ENCODE measurements around the gene RNF220.

The RNF220 gene

DNA sequence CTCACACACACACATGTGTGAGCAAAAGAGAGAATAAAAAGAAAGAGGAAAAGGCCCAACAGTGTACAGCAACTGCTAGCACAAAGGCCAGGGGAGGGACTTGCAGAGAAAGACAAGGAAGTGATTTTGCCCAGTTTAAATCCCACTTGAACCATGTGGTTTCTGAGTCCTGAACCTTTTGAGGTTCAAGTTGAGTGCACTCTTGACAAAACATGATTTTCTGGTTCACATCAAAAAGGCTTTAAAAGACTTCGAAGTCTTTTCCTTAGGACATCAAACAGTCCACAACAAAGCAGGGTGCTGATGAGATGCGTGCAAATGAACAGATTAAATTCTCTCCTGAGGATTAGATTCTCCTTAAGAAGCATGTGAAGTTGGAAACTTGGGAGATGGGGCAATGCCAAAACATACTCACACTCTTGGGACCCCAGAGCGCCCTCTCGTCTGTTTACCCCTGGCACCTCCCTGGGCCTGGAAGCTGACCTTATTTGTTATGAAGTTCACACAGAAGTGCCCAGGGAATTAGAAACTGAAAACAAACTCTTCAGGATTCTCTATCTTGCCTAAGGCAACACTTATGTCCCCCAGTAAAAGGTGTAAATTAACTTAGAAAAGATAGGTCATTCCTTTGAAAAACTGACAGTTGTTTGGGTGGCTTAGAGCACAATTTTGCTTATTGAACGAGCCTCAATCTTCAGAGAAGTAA is 31.5 kb downstream of the RNF220 start:
- DNase-seq: no peak

DNA sequence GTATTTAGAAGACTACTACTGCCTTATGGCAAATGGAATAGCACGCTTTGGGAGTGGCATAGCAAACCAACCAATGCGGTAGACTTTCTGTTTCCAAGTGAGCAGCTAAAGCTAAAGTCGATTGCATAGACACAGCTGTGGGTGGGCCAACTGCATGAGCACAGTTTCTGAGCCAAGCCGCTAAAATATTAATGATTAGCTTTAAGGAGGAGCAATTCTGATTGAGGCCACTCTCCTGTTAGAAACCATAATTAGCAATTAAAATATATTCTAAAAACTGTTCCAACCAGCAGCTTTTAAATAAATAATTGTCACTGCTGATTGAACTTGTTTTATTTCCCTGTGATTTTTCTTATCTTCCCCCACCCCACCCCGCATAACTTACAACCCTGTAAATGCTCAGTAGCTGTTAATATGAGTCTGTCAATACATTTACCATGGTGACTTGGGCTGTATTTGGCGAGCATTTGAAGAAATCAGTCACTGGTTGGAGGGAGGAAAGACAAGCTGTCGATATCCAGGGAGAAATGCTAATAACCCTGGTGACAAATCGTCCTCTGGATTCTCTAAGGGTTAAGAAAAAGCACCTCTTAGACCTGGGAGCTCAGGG is 32.2 kb downstream of the RNF220 start:
- DNase-seq: no peak

DNA sequence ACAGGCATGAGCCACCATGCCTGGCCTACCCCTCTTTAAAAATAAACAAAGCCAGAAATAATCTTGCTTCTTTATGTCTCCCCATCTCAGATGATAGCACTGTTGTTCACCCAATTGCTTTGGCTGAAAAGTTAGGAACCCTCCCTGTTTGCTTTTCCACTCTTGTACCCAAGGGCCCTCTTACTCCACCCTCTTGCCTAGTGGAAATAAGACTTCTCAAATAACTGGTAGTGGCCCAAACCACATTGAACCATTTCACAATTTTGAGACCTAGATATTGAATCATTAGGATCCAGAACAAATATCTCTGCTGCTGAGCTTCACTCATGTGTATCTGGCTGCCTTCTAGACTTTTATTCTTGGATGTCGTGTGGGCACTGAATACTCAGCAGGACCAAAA is 37.7 kb downstream of the RNF220 start:
- no peak for DNase-seq

DNA sequence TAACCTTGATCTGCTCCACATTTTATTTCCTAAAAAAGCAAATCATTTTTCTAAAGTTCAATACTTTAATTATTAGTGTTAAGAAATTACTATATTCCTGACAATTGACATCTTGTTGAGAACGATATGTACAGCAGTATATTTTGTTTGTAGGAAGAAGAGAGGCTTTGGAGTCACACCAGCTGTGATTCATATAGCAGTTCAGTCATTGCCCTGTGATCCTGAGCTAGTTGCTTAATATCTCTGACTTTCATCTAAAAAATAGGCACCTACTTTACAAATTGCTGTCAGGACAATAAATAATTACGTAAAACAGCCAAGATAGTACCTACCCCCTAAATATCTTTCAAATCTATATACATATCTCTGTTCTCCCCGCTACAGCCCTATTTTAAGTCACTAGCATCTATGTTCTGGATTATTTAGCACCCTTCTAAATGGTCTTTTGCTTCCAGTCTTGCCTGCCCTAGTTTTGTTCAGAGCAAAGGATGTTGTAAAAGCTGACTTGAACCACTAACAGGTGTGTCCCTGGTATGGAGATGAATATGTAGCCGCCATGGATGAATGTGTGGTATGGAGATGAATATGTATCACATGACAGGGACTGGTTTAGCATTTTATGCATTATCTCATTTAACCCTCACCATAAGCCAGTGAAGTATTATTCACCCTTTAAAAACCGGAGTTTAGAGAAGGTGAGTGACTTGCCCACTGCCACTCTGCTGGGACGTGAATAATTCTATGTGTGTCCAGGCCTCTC is 42.2 kb downstream of the RNF220 start:
- DNase-seq: no peak

DNA sequence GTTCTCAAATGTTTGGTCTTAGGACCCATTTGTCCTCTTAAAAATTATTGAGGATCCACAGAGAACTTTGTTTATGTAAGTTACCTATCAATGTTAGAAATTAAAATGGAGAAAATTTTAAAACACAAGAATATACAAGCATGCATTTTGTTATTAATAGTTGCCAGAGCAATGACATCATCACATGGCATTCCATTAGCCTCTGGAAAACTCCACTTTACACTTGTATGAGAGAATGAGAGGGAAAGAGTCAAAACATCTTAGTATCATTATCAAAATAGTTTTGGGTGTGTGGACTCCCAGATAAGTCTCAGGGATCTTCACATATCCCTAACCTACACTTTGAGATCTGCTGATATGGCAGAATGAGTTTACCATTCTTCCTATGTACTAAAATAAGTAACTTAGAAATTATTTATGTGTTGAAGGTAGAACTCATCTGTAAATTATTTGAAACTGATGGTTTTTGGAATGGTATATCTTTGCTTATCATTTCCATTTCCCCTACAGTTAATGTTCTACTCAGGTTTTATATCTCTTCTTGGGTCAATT is 48.8 kb downstream of the RNF220 start:
- DNase-seq: no peak

DNA sequence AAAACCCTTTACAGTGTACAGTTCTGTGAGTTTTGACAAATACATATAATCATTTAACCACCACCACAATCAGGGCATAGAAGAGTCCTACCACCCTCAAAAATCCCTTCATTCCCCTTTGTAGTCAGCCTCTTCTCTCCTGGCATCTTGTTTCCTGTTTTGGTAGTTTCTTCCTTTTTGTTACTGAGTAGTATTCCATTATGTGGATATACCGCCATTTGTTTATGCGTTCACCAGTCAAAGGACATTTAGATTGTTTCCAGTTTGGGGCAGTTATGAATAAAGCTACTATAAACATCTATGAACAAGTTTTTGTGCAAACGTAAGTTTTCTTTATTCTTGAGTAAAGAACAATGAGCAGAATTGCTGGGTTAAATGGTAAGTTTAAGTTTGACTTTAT is 49.6 kb downstream of the RNF220 start:
- DNase-seq: no peak

DNA sequence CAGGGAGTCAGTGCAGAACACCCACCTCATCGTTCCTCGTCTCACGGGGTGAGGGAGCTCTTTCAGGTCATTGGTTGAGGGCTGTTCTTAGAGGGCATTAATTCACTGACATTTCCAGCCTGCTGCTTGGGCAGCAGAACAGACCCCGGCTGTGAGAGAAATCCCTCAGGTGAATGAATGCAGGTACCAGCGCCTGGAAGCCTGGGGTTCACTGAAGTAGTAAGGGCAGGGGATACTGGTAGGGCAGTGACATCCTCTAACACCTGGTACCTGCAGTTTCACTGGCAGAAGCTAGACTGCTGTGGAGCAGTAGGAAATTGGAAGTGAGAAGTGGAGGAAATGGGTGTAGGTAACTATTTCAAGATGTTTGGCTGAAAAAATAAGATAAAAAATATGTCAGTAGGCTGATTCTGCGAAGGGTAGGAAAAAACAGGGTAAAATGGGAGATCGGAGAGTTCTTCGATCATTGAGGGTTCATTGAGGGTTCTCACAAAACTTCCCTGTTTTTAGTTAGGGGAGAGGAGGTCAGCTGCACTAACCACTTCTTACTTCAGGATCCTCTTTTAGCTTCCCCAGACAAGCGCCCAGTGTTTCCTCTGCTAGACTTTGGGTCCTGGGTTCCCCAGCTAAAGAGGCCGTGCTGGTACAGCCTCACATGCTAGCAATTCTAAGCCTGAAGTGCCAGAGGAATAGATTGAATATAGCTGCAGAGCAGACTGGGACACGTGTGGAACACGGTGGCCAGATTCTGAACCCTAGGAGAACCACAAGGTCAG is 55.2 kb downstream of the RNF220 start:
- peak; percentile 2 for DNase-seq

DNA sequence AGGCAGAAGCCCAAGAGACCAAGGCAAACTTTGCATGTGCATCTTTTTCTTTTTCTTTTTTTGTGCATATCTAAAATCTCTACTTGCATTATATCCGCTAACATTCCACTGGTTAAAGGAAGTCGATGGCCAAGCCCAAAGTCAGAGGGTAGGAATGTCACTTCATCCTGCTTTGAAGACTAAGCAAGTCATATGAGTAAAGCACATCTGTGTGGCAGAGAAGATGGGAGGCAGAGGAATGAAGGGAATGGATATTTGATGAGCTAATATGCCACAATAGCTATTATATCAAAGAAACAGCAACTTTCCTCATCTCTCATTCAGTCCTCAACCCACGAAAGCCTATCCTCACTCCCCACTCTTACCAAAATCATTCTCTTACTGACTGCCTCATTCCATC is 59.3 kb downstream of the RNF220 start:
- no peak for DNase-seq

DNA sequence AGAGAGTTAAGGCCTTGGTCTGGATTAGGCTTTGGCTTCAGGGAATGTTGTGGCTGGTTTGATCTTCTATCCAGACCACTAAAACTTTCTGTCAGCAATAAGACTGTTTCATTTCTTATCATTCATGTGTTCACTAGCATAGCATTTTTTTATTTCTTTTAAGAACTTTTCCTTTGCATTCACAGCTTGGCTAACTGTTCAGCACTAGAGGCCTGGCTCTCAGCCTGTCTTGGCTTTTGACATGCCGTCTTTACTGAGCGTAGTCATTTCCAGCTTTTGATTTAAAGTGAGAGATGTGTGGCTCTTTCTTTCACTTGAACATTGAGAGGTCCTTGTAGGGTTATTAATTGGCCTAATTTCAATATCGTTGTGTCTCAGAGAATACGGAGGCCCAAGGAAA is 62.5 kb downstream of the RNF220 start:
- DNase-seq: no peak

DNA sequence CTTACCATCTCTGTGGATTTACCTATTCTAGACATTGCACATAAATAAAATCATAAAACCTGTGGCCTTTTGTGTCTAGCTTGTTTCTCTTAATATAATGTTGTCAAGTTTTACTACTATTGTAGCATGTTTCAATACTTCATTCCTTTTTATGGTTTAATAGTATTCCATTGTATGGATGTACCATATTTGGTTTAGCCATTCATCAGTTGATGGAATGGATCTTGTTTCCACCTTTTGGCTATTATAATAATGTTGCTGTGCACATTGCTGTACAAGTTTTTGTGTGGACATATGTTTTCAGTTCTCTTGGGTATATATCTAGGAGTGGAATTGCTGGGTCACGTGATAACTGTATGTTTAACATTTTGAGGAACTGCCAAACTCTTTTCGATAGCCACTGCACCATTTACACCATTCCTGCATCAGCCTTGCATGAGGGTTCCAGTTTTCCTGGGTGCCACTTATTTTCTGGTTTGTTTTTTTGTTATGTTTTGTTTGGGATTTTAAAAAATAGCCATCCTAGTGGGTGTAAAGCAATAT is 66.9 kb downstream of the RNF220 start:
- DNase-seq: no peak

DNA sequence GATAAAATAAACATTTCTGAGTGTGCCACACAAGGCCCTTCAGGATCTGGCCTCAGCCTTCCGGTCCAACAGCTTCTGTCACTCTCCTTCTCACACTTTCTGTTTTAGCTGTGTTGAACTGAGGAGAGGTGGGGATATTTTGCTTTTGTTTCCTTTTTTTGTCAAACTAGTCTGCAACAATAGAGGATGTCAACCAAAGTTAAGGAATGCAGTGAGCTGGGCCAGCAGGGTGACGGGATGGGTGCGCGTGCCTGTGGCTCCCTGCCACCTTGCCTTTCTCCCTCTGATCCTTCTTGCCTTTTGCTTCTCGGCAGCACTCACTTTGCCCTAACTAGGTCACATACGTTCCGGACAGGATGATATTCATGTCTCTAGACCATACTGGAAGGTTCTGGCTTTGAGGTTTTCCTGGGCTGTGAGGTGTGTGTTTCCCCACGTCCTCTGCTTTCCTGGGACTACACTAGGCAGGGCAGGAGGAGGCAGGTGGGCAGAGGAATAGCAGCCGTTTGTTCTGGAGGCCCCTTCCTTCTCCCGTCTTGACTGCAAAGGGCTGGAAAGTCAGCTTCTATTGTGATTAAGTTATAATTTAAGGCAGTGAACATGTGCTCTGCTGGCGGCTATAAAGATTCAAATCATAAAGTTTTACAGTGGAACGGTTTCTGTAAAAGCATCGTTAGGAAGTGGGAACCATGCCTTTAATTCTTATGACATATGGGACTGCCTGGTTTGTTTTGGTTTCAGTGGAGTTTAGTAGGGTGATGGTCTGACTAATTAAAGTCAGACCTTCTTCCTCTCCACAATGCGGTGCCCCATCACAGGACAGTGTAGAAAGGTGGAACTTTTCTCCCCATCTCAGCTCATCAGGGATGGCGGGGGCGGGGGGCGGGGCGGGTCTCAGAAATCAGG is 67.8 kb downstream of the RNF220 start:
- DNase-seq: no peak

DNA sequence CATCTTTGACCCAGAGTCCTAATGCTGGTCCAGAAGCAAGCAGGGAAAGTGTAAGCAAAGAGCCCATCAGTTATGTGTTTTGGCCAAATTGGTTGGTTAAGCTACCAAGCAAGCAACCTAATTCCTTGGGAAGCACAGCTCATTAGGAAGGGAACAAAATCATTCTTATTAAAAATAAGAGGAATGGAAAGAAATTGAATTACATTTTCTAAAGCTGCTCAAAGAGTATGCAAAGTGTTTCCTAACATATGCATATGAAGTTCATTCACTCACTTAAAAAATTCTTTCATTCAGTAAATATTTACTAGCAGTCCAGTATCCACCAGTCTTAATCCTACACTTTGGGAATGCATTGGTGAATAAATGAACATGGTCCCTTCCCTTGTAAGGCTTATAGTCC is 71.8 kb downstream of the RNF220 start:
- no peak for DNase-seq

DNA sequence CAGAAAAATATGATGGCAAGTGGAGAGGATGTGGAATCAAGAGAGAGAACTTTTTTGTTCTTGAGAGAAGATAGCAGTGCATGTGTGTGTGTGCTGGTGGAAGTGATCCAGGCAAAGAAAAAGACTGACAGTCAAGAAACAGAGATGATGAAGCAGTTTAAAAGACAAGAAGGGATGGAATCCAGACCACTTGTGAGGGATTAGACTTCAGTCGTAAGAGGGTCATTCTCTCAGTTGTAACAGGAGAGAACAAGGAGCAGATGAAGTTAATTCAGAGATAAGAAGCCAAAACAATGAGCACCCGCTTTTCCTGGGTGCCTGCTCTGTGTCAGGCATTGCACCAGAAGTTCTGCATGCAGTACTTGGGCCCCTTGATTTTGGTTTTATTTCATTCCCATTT is 76.6 kb downstream of the RNF220 start:
- no peak for DNase-seq

DNA sequence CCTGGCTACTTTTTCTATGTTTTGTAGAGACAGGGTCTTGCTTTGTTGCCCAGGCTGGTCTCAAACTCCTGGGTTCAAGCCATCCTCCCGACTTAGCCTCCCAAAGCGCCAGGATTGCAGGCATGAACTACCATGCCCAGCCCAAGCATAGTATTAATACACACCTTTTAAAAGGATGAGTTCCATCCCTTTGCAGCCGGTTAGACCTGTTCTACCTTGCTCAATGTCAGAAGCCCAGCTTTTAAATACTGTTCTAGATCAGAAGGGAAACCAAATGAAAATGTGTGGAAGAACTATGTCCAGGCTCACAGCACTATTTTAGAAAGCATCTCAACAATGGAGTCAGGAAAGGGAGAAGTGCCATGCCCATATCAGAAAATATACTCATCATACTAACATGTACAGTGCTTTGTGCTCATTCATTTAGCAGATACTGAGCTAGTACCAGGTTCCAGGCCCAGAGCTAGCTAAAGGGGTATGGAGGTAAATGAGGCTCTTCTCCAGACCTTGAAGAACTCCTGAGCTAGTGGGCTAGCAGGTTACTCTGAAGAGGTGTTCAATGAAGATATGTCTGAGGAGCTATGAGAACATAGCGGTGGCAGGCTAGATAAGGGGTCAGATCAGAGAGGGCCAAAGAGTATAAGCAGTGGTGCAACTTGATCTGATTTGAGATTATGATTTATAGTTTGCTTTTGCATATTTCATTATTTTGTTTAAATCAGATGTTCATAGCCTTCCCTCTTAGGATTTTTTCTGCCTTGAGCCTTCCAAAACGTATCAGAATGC is 78.2 kb downstream of the RNF220 start:
- no peak for DNase-seq

DNA sequence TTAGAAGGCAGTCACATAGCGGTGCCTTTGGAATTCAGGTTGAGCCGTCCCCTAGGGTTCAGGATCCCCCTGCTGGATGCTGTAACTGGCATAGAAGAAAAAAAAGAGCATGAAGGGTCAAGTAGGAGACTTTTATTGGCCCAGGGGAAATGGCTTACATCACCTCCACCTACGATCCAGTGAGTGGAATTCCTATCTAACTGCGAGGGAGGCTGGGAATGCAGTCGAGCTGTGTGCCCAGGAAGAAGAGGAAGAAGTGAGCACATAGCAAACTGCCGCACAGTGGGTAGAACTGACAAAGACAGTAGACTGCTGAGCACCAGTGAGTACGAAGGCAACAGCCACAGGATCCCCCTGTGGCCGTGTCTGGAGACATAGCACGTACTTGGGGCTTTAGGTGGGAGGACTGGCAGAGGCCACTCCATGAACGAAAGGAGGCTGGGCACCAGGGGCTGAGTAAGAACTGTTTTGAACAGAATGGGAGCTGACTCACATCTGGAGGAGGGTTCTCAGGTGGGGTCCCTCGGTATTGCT is 79.2 kb downstream of the RNF220 start:
- DNase-seq: no peak

DNA sequence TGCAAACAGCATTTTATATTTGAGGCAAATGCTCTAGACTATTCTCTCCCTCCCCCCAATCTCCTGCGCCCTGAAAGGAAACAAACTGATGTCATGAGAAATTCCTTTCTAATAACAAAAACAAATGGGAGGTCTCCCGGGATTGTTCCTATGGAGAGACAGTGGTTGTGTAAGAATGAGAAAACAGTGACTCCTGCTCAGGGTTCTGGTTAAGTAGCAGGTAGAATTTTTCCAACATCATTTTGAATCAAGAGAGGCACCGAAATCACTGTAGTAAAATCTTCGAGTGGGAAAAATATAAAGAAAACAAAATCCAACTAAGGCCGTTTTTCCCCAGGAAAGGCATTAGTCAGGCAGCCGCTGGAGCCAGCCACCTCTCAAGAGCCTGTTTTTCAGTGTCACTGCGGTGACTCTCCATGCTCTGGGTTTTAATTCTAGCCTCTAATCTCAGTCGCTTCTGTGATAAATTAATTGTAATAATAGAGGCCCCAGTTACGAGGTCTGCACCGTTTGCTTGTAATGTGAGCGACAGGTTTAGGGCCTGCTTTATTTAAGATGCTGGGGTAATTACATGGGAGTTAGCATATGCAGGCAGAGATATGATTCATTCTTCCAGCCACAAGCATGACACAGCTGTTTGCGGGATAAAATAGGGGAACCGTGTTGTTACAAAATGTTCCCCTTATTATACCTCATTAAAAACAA is 80.3 kb downstream of the RNF220 start:
- peak; percentile 14 for DNase-seq

DNA sequence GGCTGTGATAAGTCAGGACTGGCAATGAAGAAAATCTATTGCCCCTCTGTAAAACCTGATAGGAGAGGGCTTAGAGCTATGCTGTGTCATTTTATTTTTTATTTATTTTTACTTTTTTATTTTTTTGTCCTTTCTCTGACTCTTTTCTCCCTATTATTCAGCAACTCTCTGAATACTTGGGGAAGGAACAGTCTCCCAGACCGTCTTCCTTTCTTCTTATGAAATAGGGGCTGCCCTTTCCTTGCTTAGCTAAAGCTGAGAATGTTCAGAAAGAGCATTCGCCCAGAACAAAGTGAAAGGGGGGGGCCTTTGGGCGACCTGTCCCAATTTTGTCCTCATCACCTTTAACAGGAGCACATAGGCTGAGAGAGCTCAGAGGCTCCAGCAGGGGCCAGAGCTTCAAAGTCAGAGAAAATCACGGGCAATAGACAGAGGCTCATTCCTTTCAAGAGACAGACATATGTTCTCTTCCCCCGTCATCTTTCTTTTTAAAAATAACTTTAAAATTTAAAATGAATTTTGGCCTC is 80.9 kb downstream of the RNF220 start:
- DNase-seq: no peak

DNA sequence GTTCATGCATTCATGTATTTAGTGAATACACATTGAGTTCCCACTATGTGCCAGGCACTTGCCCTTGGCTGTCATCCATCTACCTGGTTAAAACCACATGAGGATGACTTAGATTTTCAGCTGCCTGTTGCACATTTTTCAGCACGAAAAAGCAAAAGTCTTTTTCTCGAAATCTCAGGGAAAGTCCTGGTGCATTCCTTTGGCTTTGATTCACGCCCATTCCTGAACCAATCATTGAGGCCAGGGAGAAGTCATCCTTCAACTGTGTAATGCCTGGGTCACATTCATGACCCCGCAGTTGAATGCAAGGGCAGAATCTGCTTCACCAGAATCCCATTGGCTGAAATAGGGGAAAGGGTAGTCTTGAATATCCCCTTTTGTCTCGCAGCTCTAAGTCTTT is 84.4 kb downstream of the RNF220 start:
- DNase-seq: no peak

DNA sequence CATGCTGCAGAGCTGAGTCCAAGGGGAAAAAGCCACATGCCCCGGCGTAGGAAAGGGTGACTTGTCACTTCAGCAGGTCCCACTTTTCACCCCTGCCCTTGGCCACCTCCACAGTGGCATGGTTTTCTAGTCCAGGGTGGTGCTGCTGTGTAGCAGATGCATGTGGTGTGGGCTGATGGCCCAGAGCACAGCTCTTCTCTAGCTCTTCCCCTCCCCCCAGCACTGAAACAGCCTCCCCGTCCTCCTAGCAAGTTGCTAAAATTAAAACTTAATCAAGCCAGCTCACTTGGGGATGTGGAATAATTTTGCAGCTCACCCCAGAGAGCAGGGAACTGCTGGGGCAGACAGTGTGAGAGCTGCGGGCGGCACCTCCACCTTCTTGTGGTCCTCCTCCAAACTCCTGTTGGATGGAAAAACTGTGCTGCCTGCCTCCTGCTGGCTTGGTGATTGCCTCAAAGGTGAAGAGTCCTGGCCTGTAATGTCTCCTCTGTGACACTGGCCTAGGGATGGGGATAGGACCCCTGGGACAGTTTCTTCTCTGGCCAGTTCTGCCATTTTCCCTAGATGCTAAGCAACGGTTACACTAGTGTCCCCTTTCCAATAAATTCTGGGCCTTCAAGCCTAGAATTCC is 91.6 kb downstream of the RNF220 start:
- DNase-seq: no peak

All from CD4-positive, alpha-beta T cell treated with Interleukin-17A for 1 hour (primary cell).